ENCODE measurements around the gene ITGAL.
"Not testable (repeated sequence)": the region's sequence is repeated elsewhere in the genome, so short reads cannot be mapped to it uniquely, and the experiment has no call there.

DNA sequence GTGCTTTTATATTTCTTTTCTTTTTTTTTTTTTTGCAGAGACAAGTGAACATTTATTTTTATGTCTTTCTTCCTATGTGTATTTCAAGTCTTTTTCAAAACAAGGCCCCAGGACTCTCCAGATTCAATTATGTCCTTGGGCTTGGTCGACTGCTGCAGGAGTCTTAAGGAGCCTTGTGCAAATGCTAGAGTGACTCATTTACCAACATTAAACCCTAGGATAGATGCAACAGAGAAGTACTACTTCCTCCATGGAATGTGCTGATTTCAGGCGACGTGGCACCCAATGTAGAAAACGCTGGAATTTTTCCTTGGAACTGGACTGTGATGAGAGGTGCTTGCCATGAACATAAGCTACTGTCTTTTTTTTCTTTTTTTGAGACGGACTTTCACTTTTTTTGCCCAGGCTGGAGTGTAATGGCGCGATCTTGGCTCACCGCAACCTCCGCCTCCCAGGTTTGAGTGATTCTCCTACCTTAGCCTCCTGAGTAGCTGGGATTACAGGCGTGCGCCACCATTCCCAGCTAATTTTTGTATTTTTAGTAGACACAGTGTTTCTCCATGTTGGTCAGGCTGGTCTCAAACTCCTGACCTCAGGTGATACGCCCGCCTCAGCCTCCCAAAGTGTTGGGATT, 64.0 kb downstream of the ITGAL start:
- TF ChIP-seq CTCF (IDR thresholded peaks at IDR 0.05); EZH2 (IDR thresholded peaks at IDR 0.05; ENCODE audit: borderline replicate concordance, insufficient read depth, low read depth, low read length, poor library complexity, severe bottlenecking): not testable (repeated sequence)

All from B cell (primary cell).